Upper lobe of right lung (tissue), 1 donor: ENCODE data around the gene PLEKHA6. TPM values are rescaled to one million over a fixed set of nuclear protein-coding genes. Genes with fewer than 3 reads are reported as not detected.

Experiments used
- ATAC-seq: fragments of 200-7000 bp; cut with Tn5 transposase; one replicate; pipeline ENCODE4 v1.9.1; 2020; ENCODE audit warnings: mild to moderate bottlenecking, moderate library complexity
- DNase-seq: peaks from one replicate; pipeline ENCODE4 v3.0.0-alpha.2; 2020
- H3K27ac ChIP-seq: fragments of 200-600 bp; one replicate; pipeline ENCODE4 v1.8.0; 2022
- H3K27me3 ChIP-seq: fragments of 200-600 bp; one replicate; pipeline ENCODE4 v1.8.0; 2022; ENCODE audit warnings: mild to moderate bottlenecking
- H3K36me3 ChIP-seq: fragments of 200-600 bp; one replicate; pipeline ENCODE4 v1.8.0; 2022
- H3K4me1 ChIP-seq: fragments of 200-600 bp; one replicate; pipeline ENCODE4 v1.8.0; 2022
- H3K4me3 ChIP-seq: fragments of 200-600 bp; one replicate; pipeline ENCODE4 v1.8.0; 2022; ENCODE audit warnings: mild to moderate bottlenecking
- H3K9me3 ChIP-seq: fragments of 200-600 bp; one replicate; pipeline ENCODE4 v1.8.0; 2022
- intact Hi-C: fragments of 100-400 bp; cut with DNase I; formaldehyde crosslinking; loops from one replicate; pipeline ENCODE4 v1.11.0; 2022
- total RNA-seq: library from RNA; stranded (reverse); fragmentation: NEBNext Ultra II Directional; extraction: Animal tissue kit (Norgen Biotek cat#: 25700); gene quantifications from one replicate; pipeline ENCODE4 v1.2.1, GENCODE V29; 2021
- TF ChIP-seq, protein P1 (sequence below): fragments of 200-600 bp; IDR thresholded peaks from one replicate; pipeline ENCODE4 v1.8.0; 2022; ENCODE audit warnings: antibody characterized with exemption
- donor health status: DM: no; HTN: yes; CAD: no; lungs with severe emphysema.

PLEKHA6 gene
- total RNA-seq, 1 donor from 2014 or later = 7.1 TPM

DNA sequence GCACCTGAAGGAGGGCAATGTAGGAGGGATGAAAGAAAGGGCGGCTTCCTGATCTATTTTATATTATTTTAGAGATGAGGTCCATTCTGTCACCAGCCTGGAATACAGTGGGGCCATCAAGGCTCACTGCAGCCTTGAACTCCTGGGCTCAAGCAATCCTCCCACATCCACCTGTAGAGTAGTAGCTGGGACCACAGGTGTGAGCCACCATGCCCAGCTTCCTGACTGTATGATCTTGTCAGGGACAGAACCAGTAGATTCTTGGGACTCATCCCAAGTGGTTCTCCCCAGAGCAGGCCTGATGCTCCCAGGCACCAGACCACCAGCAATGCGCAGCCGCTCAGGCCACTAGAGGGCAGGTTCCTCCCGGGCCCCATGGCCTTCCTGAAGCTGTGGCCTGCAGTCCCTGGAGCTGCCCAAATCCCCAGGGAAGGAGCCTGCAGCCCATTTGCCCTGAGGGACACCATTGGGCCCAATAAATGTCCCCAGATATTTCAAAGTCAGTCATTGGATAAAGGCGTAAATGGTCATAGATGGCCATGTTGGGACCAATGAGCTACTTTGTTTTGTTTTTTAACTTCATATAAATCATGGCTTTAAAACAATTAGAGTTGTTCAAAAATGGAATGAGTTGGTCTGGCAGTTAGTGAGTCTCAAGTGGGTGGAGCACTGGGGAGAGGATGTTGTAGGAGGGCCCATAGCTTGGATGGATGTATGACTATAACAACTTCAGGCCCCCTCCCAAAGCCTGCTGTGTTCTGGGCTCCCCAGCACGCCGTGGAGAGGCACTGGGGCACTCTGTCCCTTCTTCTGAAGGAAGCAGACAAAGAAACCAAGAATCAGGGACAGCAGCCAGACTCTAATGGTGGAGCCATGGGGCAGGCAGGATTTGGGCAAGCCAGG is 101.3 kb downstream of the PLEKHA6 start:
- Histone ChIP-seq H3K27me3 (no peaks in the 10 kb centered on the region), H3K36me3 (no peaks in the 10 kb centered on the region), H3K4me1 (no peaks in the 10 kb centered on the region), H3K27ac (no peak overlapping the region), H3K9me3 (no peaks in the 10 kb centered on the region), H3K4me3 (no peak overlapping the region)
- peak; percentile 79 for DNase-seq
- peak; percentile 80 for ATAC-seq
- TF ChIP-seq, protein P1, sequence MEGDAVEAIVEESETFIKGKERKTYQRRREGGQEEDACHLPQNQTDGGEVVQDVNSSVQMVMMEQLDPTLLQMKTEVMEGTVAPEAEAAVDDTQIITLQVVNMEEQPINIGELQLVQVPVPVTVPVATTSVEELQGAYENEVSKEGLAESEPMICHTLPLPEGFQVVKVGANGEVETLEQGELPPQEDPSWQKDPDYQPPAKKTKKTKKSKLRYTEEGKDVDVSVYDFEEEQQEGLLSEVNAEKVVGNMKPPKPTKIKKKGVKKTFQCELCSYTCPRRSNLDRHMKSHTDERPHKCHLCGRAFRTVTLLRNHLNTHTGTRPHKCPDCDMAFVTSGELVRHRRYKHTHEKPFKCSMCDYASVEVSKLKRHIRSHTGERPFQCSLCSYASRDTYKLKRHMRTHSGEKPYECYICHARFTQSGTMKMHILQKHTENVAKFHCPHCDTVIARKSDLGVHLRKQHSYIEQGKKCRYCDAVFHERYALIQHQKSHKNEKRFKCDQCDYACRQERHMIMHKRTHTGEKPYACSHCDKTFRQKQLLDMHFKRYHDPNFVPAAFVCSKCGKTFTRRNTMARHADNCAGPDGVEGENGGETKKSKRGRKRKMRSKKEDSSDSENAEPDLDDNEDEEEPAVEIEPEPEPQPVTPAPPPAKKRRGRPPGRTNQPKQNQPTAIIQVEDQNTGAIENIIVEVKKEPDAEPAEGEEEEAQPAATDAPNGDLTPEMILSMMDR = peak; percentile 73
- intact Hi-C loops = loop anchor here (10.0 kb wide), 1 partner anchor 106 kb away; no protein-coding TSS in a partner anchor

DNA sequence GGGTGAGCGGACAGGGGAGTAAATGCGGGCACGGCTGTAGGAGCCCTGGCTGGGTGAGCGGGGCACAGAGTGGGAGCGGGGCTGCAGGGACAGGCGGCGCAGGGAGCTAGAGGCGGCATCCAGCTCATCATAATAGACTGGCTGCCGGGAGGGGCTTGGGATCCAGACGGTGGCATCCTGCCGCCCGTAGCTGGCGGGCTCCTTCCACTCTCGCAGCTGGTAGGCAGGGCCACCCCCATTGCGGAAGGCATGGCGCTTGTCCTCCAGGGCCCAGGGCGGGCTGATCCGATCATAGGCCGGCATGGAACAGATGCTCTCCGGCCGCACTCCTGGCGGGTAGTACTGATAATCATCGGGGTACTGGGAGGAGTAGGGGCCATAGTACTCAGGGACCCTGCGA is 102.3 kb downstream of the PLEKHA6 start:
- H3K9me3 ChIP-seq = no peaks in the 10 kb centered on the region
- H3K4me3 ChIP-seq = no peak overlapping the region
- no peaks in the 10 kb centered on the region for H3K36me3 ChIP-seq
- no peak for ATAC-seq
- intact Hi-C loops = loop anchor here (10.0 kb wide), 1 partner anchor 107 kb away; no protein-coding TSS in a partner anchor
- no peak for DNase-seq
- TF ChIP-seq, protein P1 = no peak
- H3K27ac ChIP-seq = no peak overlapping the region
- H3K27me3 ChIP-seq = no peaks in the 10 kb centered on the region
- no peaks in the 10 kb centered on the region for H3K4me1 ChIP-seq

DNA sequence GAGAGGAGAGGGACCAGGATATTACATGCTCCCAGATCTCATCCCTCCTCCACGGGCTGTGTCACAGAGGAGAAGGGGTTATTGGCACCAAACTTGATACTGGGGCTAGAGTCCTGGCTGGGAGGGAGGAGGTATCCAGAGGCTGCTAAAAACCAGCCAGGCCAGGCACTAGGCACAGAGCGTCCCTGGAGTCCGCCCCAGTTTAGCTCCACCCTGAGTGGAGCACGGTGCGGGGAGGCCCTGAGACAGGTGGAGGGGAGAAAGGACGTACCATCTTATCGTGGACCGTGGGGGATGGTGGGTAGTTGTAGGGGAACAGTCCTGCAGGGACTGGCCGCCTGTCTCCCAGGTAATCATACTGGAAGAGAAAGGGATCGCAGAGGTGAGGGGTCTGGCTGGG is 103.2 kb downstream of the PLEKHA6 start:
- intact Hi-C loops = loop anchor here (10.0 kb wide), 1 partner anchor 108 kb away; no protein-coding TSS in a partner anchor
- TF ChIP-seq, protein P1 = no peak
- H3K9me3 ChIP-seq = no peaks in the 10 kb centered on the region

DNA sequence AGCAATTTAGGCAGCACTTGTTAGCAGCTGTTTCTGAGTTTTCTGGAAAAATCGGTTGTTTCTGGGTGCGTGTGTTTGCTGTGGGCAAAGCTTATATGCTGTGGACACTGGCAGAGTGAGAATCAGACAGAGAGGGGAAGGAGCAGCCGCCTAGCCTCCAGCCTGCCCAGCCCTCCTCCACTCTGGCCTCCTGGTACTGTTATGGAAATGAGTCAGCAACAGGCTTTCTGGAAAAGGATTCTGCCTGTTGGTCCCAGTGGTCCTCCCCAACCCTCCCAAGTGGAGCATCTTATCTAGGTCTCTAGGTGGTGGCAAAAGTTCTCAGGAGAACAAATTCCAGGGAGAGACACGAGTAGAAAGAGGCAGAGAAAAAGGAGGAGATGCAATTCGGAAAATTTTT is 103.8 kb downstream of the PLEKHA6 start:
- DNase-seq = no peak
- Histone ChIP-seq H3K27me3 (no peaks in the 10 kb centered on the region), H3K36me3 (no peaks in the 10 kb centered on the region), H3K9me3 (no peaks in the 10 kb centered on the region), H3K4me1 (no peaks in the 10 kb centered on the region), H3K4me3 (no peak overlapping the region), H3K27ac (no peak overlapping the region)
- TF ChIP-seq, protein P1 = no peak
- no peak for ATAC-seq
- intact Hi-C loops = loop anchor here (10.0 kb wide), 1 partner anchor 109 kb away; no protein-coding TSS in a partner anchor

More for the DNA sequence above, 103.2 kb downstream of the PLEKHA6 start:
- Histone ChIP-seq H3K27me3 (no peaks in the 10 kb centered on the region), H3K4me1 (no peaks in the 10 kb centered on the region), H3K4me3 (no peak overlapping the region), H3K27ac (no peak overlapping the region), H3K36me3 (no peaks in the 10 kb centered on the region)
- no peak for DNase-seq
- no peak for ATAC-seq

DNA sequence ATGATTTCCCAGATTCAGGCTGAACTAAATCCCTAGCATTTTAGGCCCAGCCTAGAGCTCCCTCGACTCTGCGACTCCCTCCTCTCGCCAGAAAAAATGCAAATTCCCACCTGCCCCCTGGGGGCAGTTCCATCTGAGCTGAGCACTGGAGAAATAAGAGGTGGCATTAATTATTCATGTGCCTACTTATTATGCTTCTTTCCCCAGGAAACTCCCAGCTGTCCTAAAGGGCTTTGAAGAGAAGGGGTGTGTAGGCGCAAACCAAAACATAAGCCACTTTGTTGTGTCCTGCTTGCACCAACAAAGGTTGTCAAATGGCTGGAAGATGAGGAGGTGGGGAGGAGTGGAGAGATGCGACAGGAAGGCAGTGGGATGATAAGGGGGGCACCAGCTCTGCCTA is 104.5 kb downstream of the PLEKHA6 start:
- Histone ChIP-seq H3K27me3 (no peaks in the 10 kb centered on the region), H3K9me3 (no peaks in the 10 kb centered on the region), H3K4me1 (no peaks in the 10 kb centered on the region), H3K27ac (no peak overlapping the region), H3K36me3 (no peaks in the 10 kb centered on the region), H3K4me3 (no peak overlapping the region)
- ATAC-seq = no peak
- TF ChIP-seq, protein P1 = no peak
- intact Hi-C loops = loop anchor here (10.0 kb wide), 1 partner anchor 110 kb away; no protein-coding TSS in a partner anchor
- no peak for DNase-seq
